CD4-positive, alpha-beta memory T cell (primary cell): ENCODE measurements around the gene TNFAIP2. TPM values are rescaled to one million over a fixed set of nuclear protein-coding genes. Genes with fewer than 3 reads are reported as not detected.
A peak's percentile ranks its signal among the peaks of the same experiment; 100 is the strongest.

ENCODE experiments used
- CTCF ChIA-PET: fragments of 350-600 bp; sonication (Branson Sonifier 250); formaldehyde crosslinking; loops from one replicate; lab custom pipeline; 2021; ENCODE audit warnings: inconsistent platforms; ENCODE audit not compliant: partially characterized antibody; lab: Charles Lee
- POLR2A ChIA-PET: fragments of 350-600 bp; sonication (Branson Sonifier 250); formaldehyde crosslinking; loops from one replicate; lab custom pipeline; 2021; ENCODE audit not compliant: partially characterized antibody; lab: Charles Lee
- DNase-seq, 5 donors: peaks; one replicate each; pipeline versions ENCODE4 v3.0.0 to v3.0.0-alpha.2; 2020 to 2022; ENCODE audit warnings: mixed read lengths in 1 of 5
- H3K27ac ChIP-seq: one replicate; pipeline ENCODE4 v1.7.0; 2013; ENCODE audit warnings: low read depth, low read length
- H3K27me3 ChIP-seq: 2 replicates; pipeline ENCODE4 v1.7.0; 2013; ENCODE audit warnings: mild to moderate bottlenecking, low read length, moderate library complexity; ENCODE audit not compliant: insufficient read depth
- H3K36me3 ChIP-seq: 2 replicates; pipeline ENCODE4 v1.7.0; 2013; ENCODE audit warnings: mild to moderate bottlenecking, low read length, moderate library complexity; ENCODE audit not compliant: insufficient read depth
- H3K4me1 ChIP-seq: 2 replicates; pipeline ENCODE4 v1.7.0; 2013; ENCODE audit warnings: mild to moderate bottlenecking, low read length, moderate library complexity; ENCODE audit not compliant: insufficient read depth
- H3K4me3 ChIP-seq, 2 donors: one replicate each; pipeline ENCODE4 v1.7.0; 2013; ENCODE audit warnings: low read length in 2 of 2, mild to moderate bottlenecking in 1 of 2
- H3K9me3 ChIP-seq, 2 donors: one replicate each; pipeline ENCODE4 v1.7.0; 2013; ENCODE audit warnings: low read length in 2 of 2, control low read depth in 1 of 2; ENCODE audit not compliant: control insufficient read depth in 1 of 2
- H3K27ac Mint-ChIP-seq, 7 donors: one replicate each; pipeline ENCODE4 v1.8.0; 2020 to 2021; ENCODE audit warnings: mixed read lengths in 7 of 7, mild to moderate bottlenecking in 6 of 7, inconsistent platforms in 3 of 7, moderate library complexity in 3 of 7
- H3K27me3 Mint-ChIP-seq, 2 donors: one replicate each; pipeline ENCODE4 v1.8.0; 2020 to 2021; ENCODE audit warnings: mixed read lengths in 2 of 2
- H3K36me3 Mint-ChIP-seq, 2 donors: one replicate each; pipeline ENCODE4 v1.8.0; 2020 to 2021; ENCODE audit warnings: mixed read lengths in 2 of 2, inconsistent platforms in 1 of 2, mild to moderate bottlenecking in 1 of 2
- H3K4me1 Mint-ChIP-seq, 4 donors: one replicate each; pipeline ENCODE4 v1.8.0; 2020 to 2021; ENCODE audit warnings: mixed read lengths in 4 of 4, mild to moderate bottlenecking in 1 of 4
- H3K4me3 Mint-ChIP-seq, 8 donors: one replicate each; pipeline ENCODE4 v1.8.0; 2020 to 2021; ENCODE audit warnings: mixed read lengths in 8 of 8, mild to moderate bottlenecking in 7 of 8, moderate library complexity in 6 of 8, inconsistent platforms in 3 of 8
- H3K9me3 Mint-ChIP-seq, 8 donors: one replicate each; pipeline ENCODE4 v1.8.0; 2020 to 2021; ENCODE audit warnings: mixed read lengths in 8 of 8, mild to moderate bottlenecking in 5 of 8, inconsistent platforms in 3 of 8, moderate library complexity in 1 of 8
- intact Hi-C: fragments of 100-400 bp; cut with micrococcal nuclease; formaldehyde crosslinking; loops from one replicate; pipeline ENCODE4 v1.15.1; 2023
- polyA plus RNA-seq, 2 donors: library from polyadenylated mRNA; unstranded; fragments of 300-500 nt; fragmentation: Illumina TruSeq; gene quantifications; one replicate each; pipeline ENCODE4 v1.2.3, GENCODE V29; 2021
- total RNA-seq, 2 experiments: library from RNA; stranded (reverse); gene quantifications; one replicate each; pipeline ENCODE4 v1.2.3, GENCODE V29; 2021

The TNFAIP2 gene
- total and polyA plus RNA-seq, 4 experiments from 2014 or later, result 5.1 to 5.8 TPM; not detected in 2

DNA sequence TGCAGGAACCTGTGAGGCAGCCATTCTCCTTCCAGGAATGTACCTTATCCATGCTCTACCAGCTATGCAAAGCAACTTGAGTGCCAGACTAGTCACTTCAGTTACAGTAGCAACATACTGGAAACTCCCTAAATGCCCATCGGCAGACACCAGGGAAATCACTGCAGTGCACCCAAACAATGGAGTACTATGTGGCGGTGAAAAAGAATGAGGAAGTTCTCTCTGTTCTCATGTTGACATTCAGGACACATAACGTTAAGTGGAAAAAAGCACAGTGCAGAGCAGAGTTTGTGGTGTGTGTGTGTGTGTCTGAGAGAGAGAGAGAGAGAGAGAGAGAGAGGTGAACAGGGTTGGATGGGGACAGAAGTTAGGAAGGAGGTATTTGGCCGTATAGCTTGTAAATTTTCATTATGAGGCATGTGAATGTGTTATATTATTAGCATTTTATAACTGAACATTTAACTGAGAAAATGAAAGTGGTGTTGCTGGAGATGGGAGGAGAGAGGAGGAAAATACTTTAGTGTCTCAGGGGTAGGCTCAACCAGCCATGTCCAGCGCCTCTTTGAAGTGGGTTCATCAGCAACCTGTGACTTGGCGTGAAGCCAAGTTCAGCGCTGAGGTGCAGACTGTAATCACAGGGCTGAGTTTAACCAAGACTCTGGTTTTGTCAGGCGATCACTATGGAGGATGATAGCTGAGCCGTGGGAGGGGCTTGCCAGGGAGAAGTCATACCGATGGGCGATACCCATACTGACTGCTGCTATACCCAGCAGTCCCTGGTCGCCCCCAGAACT is 17.3 kb downstream of the TNFAIP2 start:
- CTCF ChIA-PET, result no interaction called here
- H3K27ac ChIP-seq, result no peak overlapping the region
- no peak for DNase-seq

DNA sequence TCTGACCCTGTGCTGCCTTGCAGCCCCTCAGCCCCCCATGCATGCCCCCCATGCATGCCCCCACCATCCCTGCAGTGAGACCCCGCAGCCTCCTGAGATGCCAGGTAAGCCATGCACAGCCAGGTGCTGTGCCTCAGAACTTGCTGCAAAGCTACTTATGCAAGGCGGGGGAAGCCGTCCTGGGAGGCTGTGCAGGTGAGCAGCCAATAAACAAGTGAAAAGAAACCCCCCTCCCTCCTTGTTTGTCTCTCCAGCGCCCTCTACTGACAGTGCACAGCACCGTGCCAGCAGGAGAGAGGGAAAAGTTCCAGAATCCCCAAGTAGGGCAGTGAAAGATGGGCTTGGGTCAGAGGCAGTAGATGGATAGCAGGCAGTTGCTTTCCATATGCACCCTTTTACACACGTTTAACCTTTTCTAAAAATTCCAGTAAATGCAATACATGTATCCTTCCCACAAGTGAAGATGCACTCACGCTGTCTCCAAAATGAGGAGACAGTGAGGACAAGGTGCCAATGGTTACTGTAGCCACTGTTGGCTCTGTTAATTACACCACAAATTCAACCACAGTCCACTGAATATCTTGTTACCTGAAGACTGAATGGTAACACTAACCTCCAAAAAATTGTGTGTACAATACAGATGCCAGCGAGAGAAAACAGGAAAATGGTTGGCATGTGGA is 18.0 kb downstream of the TNFAIP2 start:
- Histone ChIP-seq H3K36me3 (no peaks in the 10 kb centered on the region), H3K9me3 (no peaks in the 10 kb centered on the region), H3K4me1 (no peaks in the 10 kb centered on the region), H3K27me3 (no peaks in the 10 kb centered on the region), H3K27ac (no peak overlapping the region), H3K4me3 (no peak overlapping the region)
- peaks cover 5 to 13% (median 6%) of the 10 kb centered on the region in 4 donors for H3K4me1 Mint-ChIP-seq
- no peak overlapping the region for H3K4me3 Mint-ChIP-seq
- intact Hi-C loops, result no loop called here
- H3K36me3 Mint-ChIP-seq, result no peaks in the 10 kb centered on the region
- H3K9me3 Mint-ChIP-seq, result no peaks in the 10 kb centered on the region
- ChIA-PET CTCF (no interaction called here), POLR2A (no interaction called here)
- peaks cover 34 to 38% of the 10 kb centered on the region in 2 donors for H3K27me3 Mint-ChIP-seq
- no peak overlapping the region for H3K27ac Mint-ChIP-seq
- DNase-seq, result no peak

More for the DNA sequence above, 17.3 kb downstream of the TNFAIP2 start:
- POLR2A ChIA-PET, result no interaction called here
- intact Hi-C loops, result no loop called here
- H3K27ac Mint-ChIP-seq, result peak overlapping the region in 1 of 7 donors; percentile 55
- H3K9me3 ChIP-seq, result no peaks in the 10 kb centered on the region
- no peaks in the 10 kb centered on the region for H3K27me3 ChIP-seq
- no peaks in the 10 kb centered on the region for H3K4me1 ChIP-seq
- H3K36me3 ChIP-seq, result no peaks in the 10 kb centered on the region
- H3K9me3 Mint-ChIP-seq, result no peaks in the 10 kb centered on the region
- H3K4me3 ChIP-seq, result no peak overlapping the region
- H3K4me1 Mint-ChIP-seq, result peaks cover 5 to 13% (median 6%) of the 10 kb centered on the region in 4 donors
- H3K4me3 Mint-ChIP-seq, result peak overlapping the region in 4 of 8 donors; percentile 20 to 60 (median 40)
- H3K36me3 Mint-ChIP-seq, result no peaks in the 10 kb centered on the region
- peaks cover 29 to 34% of the 10 kb centered on the region in 2 donors for H3K27me3 Mint-ChIP-seq

DNA sequence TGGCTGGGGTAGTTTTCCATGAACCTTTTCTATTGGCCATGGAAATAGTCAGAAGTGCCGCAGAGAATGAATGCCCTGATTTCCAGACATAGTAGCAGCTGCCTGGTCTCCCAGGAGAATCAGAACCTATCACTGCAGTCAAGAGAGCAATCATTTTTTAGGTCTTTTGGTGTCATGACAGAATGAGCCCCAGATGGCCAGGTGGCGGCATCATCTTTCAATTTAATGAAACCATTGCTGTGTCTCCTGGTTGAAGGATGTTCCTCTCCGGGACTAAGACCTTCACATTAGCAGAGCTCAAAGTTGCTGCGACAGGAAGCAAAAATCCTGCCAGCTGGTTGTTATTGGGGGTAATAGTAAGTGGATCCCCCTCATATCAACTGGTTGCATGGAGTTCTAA is 18.8 kb downstream of the TNFAIP2 start:
- Histone ChIP-seq H3K36me3 (no peaks in the 10 kb centered on the region), H3K4me1 (no peaks in the 10 kb centered on the region), H3K27me3 (no peaks in the 10 kb centered on the region), H3K9me3 (no peaks in the 10 kb centered on the region), H3K4me3 (no peak overlapping the region), H3K27ac (no peak overlapping the region)
- intact Hi-C loops, result no loop called here
- Mint-ChIP-seq H3K27me3 (peaks cover 35 to 40% of the 10 kb centered on the region in 2 donors), H3K36me3 (no peaks in the 10 kb centered on the region), H3K9me3 (no peaks in the 10 kb centered on the region), H3K4me1 (peaks cover 5 to 13% (median 6%) of the 10 kb centered on the region in 4 donors), H3K4me3 (no peak overlapping the region), H3K27ac (no peak overlapping the region)
- DNase-seq, result no peak
- ChIA-PET CTCF (no interaction called here), POLR2A (no interaction called here)

DNA sequence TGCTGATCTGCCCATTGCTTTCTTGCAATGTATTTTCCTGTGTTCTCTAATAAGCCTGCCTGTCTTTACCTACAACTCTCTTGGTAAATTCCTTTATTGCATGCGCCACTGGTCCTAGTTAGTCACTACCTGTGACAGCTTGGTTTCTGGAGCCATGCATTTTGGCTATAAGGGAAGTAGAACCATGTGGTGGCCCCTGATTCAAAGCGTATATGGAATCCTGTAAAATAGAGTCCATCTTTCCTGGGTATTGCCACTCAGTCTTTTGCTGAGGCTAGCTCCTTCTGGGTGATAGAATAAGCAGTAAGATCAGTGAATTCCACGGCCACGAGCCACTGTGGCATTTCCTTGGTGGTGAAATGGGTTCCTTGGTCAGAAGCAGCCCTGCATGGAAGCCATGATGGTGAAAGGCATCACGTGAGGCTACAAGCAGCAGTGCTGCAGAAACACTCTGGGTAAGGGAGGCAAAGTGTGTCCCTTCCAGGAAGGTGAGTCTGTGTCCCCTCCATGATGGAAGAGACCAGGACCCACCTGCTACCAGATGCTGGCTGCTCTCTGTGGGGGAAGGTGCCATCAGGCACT is 19.6 kb downstream of the TNFAIP2 start:
- Mint-ChIP-seq H3K36me3 (no peaks in the 10 kb centered on the region), H3K27me3 (peaks cover 39 to 41% of the 10 kb centered on the region in 2 donors), H3K4me1 (peaks cover 5 to 13% (median 6%) of the 10 kb centered on the region in 4 donors), H3K27ac (no peak overlapping the region), H3K4me3 (no peak overlapping the region), H3K9me3 (no peaks in the 10 kb centered on the region)
- Histone ChIP-seq H3K9me3 (no peaks in the 10 kb centered on the region), H3K27ac (no peak overlapping the region), H3K4me3 (no peak overlapping the region), H3K27me3 (no peaks in the 10 kb centered on the region), H3K4me1 (no peaks in the 10 kb centered on the region), H3K36me3 (no peaks in the 10 kb centered on the region)
- intact Hi-C loops, result no loop called here
- CTCF ChIA-PET, result no interaction called here
- POLR2A ChIA-PET, result no interaction called here
- no peak for DNase-seq

DNA sequence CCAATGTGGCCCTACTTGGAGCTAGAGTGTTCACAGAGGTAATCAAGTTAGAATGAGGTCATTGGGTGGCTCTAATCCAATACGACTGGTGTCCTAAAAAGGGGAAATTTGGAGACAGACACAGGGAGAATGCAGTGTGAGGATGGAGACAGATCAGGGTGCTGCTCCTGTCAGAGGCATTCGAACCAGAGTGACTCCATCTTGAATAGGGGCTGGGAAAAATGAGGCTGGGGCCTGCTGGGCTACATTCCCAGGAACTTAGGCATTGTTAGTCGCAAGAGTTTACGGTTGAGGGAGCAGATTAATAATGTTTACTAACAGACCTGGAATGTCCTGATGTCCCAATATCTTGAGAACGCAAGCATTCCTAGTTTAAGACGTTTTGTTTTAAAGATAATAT is 20.2 kb downstream of the TNFAIP2 start:
- H3K27ac Mint-ChIP-seq, result no peak overlapping the region
- ChIA-PET CTCF (no interaction called here), POLR2A (no interaction called here)
- H3K27me3 ChIP-seq, result no peaks in the 10 kb centered on the region
- H3K36me3 Mint-ChIP-seq, result no peaks in the 10 kb centered on the region
- no peaks in the 10 kb centered on the region for H3K9me3 ChIP-seq
- DNase-seq, result no peak
- no peaks in the 10 kb centered on the region for H3K4me1 ChIP-seq
- intact Hi-C loops, result no loop called here
- H3K4me3 ChIP-seq, result no peak overlapping the region
- no peaks in the 10 kb centered on the region for H3K36me3 ChIP-seq
- no peak overlapping the region for H3K4me3 Mint-ChIP-seq
- H3K27ac ChIP-seq, result no peak overlapping the region
- H3K27me3 Mint-ChIP-seq, result peaks cover 40 to 42% of the 10 kb centered on the region in 2 donors
- H3K9me3 Mint-ChIP-seq, result no peaks in the 10 kb centered on the region
- peaks cover 5 to 13% (median 6%) of the 10 kb centered on the region in 4 donors for H3K4me1 Mint-ChIP-seq

DNA sequence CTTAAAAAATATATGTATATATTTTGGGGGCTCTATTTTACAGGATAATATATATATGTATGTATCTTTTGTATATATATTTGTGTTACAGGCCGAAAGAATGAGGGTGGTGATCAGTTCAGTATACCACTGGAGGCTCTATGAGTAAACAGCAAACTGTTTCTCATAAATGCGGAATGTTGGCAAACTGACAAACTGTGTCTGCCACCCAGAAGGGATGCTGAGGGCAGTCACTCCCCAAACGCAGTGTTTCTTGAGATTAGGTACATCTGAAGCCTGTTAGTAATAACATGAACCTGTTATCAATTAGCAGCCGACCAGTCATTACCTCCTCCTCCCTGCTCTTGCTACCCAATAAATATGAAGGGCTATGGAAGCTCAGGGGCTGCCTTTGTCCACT is 20.8 kb downstream of the TNFAIP2 start:
- CTCF ChIA-PET, result no interaction called here
- Histone ChIP-seq H3K36me3 (no peaks in the 10 kb centered on the region), H3K27ac (no peak overlapping the region), H3K4me1 (no peaks in the 10 kb centered on the region), H3K27me3 (no peaks in the 10 kb centered on the region), H3K9me3 (no peaks in the 10 kb centered on the region), H3K4me3 (no peak overlapping the region)
- H3K4me1 Mint-ChIP-seq, result peaks cover 5 to 13% (median 6%) of the 10 kb centered on the region in 4 donors
- no peak overlapping the region for H3K27ac Mint-ChIP-seq
- POLR2A ChIA-PET, result no interaction called here
- H3K36me3 Mint-ChIP-seq, result no peaks in the 10 kb centered on the region
- intact Hi-C loops, result no loop called here
- no peak overlapping the region for H3K4me3 Mint-ChIP-seq
- no peak for DNase-seq
- H3K27me3 Mint-ChIP-seq, result peaks cover 42 to 43% of the 10 kb centered on the region in 2 donors
- no peaks in the 10 kb centered on the region for H3K9me3 Mint-ChIP-seq

DNA sequence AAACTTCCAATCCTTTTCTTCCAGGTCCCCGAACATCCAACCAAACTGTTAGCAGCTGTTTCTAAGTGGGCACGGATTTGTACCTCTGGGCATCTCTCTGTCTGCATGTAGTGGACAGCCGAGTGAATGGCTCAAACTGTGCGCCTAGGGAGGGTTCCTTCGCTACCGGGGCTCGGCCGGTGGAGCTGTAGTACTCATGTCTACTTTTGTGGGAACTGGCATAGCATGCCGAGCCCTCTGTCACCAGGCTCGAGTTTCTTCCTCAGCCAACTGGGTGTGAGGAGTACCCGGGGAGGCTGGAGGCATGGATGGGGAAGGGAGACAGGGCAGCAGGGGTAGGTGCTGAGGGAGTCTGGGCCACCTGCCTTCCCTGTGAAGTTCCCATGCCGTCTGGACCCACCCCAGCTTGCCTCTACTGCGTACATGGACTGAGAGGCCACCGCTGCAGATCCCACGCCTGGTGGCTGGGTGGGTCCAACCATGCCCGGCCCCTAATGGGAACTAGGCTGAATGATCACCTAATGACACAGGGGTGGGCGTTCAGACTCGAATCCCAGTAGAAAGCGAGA is 23.0 kb downstream of the TNFAIP2 start:
- Histone ChIP-seq H3K27me3 (no peaks in the 10 kb centered on the region), H3K4me1 (no peaks in the 10 kb centered on the region), H3K4me3 (no peak overlapping the region), H3K9me3 (no peaks in the 10 kb centered on the region), H3K27ac (no peak overlapping the region), H3K36me3 (no peaks in the 10 kb centered on the region)
- Mint-ChIP-seq H3K27me3 (peaks cover 37 to 40% of the 10 kb centered on the region in 2 donors), H3K27ac (no peak overlapping the region), H3K9me3 (no peaks in the 10 kb centered on the region), H3K36me3 (no peaks in the 10 kb centered on the region), H3K4me1 (peaks cover 0 to 2% (median under 1%) of the 10 kb centered on the region in 4 donors), H3K4me3 (no peak overlapping the region)
- POLR2A ChIA-PET, result no interaction called here
- intact Hi-C loops, result no loop called here
- CTCF ChIA-PET, result no interaction called here
- DNase-seq, result no peak
